Medulla oblongata (tissue), 1 donor: ENCODE measurements around the gene SLC38A6.
"Not testable (repeated sequence)": the region's sequence is repeated elsewhere in the genome, so short reads cannot be mapped to it uniquely, and the experiment has no call there.

Experiments
- DNase-seq: peaks from one replicate; pipeline ENCODE4 v3.0.0-alpha.2; 2015; ENCODE audit errors: extremely low spot score

SLC38A6 gene

DNA sequence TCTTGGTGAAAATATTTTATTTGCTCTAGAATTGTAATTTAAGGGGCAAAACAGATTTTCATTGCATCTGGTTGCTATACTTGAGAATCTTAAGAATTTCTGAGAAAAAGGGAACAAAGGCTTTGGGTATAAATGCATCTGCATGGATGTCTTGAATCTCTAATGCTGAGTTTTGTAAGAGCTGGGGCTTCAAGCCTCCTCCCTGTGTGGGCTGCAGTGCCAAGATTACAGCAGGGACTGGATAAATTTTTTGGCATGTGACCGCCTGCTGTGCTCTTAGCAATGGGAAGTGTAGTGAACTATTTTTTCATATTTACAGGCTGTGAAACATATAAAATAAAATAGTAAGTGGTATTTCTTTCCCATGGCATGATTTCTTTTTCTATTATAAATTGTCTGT lies 70.0 kb downstream of the SLC38A6 start:
- peak; percentile 24 for DNase-seq

- DNase-seq = no peak
Measured at GRCh38 chr14:61051621-61052020, 70.6 kb downstream of the SLC38A6 start.

GRCh38 chr14:61063461-61063860 lies 82.4 kb downstream of the SLC38A6 start:
- DNase-seq = no peak

- no peak for DNase-seq
Measured at GRCh38 chr14:61064210-61064609, 83.2 kb downstream of the SLC38A6 start.

DNA sequence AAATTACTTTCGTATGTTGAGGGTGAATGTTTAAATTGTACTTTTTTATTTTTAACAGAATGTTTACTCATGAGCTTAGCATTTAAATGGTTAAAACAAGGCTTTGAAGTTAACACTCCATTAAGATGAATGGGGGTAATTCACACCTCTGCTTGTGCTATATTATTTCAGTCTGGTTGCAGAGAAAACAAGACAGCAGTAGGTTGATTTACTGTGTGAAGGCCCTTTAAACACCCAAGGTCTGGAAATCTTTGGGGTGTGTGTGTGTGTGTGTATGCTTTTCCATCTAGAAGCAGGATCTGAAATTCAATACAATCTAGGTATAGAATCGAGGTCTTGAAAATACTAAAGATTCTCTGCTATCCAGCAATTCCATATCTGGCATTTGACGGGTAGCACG lies 83.8 kb downstream of the SLC38A6 start:
- no peak for DNase-seq

DNA sequence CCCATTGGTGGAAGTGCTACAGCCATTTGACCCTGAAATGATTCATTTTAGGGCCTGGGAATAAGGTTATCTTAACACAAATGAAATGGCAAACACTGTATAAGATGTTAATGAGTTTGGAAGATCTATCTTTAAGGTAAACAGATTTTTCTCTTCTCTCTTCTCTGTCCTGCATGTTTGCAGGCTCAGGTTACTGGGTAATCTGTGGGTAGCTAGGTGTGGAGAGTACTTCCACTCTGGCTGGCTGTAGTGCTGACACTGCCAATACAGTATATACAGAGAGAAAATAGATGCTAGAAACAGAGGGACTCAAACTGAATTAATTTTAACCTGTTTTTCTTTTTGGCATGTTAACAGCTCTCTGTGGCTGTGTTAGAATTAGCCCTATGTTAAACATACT lies 84.6 kb downstream of the SLC38A6 start:
- DNase-seq = no peak

GRCh38 chr14:61072442-61072841 lies 91.4 kb downstream of the SLC38A6 start:
- DNase-seq = not testable (repeated sequence)

- DNase-seq = no peak
Measured at GRCh38 chr14:61074852-61075251, 93.8 kb downstream of the SLC38A6 start.

- DNase-seq = no peak
Measured at GRCh38 chr14:61076556-61076955, 95.5 kb downstream of the SLC38A6 start.

GRCh38 chr14:61077437-61077836 lies 96.4 kb downstream of the SLC38A6 start:
- no peak for DNase-seq

DNA sequence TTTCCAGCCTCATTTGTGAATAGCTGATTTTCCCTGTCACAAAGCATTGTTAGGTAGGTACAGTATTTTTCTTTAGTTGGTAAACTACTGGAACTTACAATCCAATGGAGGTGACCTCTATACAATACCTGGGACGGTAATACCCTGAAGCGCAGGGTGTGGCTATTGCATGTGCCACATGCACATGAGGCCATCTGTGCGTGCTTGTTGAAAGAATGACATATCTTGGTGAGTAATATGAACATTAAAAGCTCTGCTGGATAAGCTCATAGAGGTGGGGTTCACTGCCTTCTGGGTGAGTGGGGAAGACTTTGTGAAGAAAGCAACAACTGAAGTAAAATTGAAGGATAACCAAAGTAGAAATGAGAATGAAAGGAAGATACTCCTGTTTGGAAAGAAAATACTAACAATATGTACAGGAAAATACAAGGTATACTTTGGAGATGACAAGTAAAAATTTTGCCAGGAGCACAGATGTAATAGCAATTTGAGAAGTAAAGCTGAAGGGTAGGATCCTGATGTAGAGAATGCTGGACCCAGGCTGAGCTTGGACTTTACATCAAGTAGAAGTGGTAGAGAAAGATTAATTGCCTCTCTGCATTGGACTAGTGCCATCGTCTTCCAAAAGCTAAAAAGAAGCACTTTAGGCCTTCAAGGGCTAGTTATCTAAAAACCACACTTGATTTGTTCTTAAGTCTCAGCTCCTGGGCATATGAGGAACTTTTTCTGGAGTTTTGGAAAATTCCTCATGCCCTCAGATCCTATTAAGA lies 97.1 kb downstream of the SLC38A6 start:
- no peak for DNase-seq

DNA sequence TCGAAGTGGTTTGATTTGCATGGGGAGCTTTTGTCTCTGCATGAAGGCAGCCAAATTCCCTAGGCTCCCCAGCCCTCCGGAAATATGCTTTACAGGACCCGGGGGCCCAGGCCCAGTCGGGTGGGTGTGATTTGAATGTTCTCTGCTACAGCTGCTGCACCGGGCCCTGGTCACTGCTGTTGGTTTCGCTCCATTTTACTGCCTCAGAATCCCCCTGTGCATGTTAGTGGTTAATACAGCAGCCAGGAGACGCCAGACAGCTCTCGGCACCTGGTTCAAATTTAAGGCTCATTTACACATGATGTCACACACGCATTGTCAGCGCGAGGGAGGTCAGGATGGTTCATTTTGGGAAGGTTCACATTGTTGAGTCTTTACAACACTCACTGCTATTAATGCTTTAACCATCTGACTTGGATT lies 99.6 kb downstream of the SLC38A6 start:
- DNase-seq = no peak

DNA sequence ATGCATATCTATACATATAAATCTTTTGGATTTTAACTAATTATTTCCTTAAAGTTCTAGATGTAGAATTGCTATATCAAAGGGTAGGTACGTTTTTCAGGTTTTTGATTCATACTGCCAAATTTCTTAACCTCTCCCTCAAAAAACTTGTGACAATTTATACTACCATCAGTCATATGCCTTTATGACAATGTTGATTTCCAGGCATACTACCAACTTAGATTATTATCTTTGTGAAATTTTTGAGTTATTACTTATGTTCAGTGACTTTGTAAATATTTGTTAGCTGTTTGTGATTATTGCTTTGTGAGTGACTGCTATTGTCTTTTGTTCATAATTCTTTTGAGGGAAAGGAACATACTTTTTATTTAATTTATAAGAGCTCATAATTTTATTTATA lies 107.0 kb downstream of the SLC38A6 start:
- DNase-seq = no peak

GRCh38 chr14:61089126-61089750 lies 108.2 kb downstream of the SLC38A6 start:
- DNase-seq = no peak

DNA sequence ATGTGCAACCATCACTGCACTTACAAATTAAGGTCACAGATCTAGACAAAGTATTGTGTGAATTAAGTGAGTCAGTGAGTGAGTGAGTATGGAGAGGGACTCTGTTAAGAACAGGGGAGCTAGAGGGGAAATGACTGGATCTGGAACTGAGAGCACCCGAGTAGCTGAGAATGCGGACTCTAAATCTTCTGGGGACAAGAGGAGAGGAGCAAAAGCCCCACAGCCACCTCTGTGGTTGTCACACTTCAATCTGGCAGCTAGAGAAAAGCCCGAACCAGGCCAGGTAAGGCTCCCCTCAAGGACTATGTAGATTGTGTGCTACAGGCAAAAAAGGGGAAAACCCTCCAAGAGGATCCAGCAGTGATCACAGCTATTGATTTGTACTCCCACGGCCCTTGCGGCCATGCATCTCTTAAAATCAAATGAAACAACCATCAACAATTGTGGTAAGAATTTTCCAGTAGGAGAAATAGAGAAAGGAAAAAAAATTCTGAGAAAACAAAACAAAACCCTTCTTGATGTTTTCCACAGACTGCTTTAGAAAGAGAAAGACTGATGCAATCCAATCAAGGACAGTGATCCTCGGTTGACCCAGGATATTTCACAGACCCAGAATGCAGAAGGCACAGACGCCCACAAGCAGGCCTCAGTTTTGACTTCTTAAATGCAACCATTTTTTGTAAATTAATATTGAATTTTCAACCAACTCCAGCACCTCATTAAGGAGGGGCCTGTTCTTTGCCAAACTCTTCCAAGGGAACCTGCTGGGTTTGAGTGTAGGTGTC lies 109.6 kb downstream of the SLC38A6 start:
- DNase-seq = no peak

DNA sequence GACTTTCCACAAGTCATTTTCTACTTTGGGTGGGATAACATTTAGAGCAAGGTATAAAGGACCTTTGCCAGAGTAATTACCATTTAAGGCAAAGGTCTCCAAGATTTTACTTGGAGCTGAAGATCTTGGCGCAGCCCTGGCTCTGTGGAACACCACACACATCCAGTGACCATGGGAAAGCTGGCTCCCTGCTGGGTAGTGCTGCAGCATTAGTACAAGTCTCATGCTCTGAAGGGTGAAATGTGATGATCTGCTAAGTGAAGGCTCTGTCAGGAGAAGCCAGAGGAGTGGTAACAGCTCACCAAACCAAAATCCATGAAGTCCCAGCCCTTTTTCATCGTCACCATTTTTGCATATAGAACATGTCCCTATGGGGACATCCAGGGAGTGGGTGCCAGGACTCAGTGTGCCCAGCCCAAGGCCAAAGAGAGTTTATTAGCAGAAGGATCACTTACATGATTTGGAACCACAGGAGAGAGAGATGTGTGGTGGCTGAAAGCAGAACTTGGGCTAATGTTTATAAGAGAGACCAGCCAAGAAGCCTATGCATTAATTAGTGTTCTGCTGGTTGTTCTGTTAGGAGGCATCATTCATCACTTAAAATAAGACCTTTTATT lies 110.7 kb downstream of the SLC38A6 start:
- DNase-seq = no peak

DNA sequence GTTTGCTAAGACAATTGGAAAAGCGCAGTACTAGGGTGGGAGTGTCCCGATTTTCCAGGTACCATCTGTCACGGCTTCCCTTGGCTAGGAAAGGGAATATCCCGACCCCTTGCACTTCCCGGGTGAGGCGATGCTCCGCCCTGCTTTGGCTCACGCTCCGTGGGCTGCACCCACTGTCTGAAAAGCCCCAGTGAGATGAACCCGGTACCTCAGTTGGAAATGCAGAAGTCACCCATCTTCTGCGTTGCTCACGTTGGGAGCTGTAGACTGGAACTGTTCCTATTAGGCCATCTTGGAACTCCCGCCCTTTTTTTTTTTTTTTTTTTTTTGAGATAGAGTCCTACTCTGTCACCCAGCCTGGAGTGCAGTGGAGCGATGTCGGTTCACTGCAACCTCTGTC lies 117.1 kb downstream of the SLC38A6 start:
- not testable (repeated sequence) for DNase-seq

GRCh38 chr14:61098721-61099120 lies 117.7 kb downstream of the SLC38A6 start:
- DNase-seq = no peak

GRCh38 chr14:61099216-61099835 lies 118.3 kb downstream of the SLC38A6 start:
- DNase-seq = no peak

- no peak for DNase-seq
Measured at GRCh38 chr14:61101803-61102548, 120.9 kb downstream of the SLC38A6 start.
